GM12865 (cell line): ENCODE results near the gene TEDC2.

Experiments
- DNase-seq: peaks from one replicate; pipeline ENCODE4 v3.0.0; 2010; ENCODE audit warnings: low read depth
- H3K4me3 ChIP-seq: 2 replicates; pipeline ENCODE4 v1.5.1; 2011; ENCODE audit warnings: mild to moderate bottlenecking, low read depth, low read length, control low read depth
- CTCF ChIP-seq: IDR thresholded peaks from 2 replicates; pipeline ENCODE4 v1.5.1; 2011; ENCODE audit warnings: low read length, control low read depth, low read depth, inconsistent platforms; ENCODE audit not compliant: insufficient read depth; ENCODE audit errors: missing control alignments

TEDC2 gene

GRCh38 chr16:2470603-2471015, 10.7 kb downstream of the TEDC2 start:
- DNase-seq: no peak
- H3K4me3 ChIP-seq: no peak overlapping the region

GRCh38 chr16:2471016-2471652, 11.2 kb downstream of the TEDC2 start, which contains the start of gene NTN3:
TSS of gene NTN3 (plus strand) at chr16:2471297. CDS start at chr16:2471702, 405 bp downstream.
- TF ChIP-seq CTCF: no peak
- H3K4me3 ChIP-seq: no peak within 1 kb of the TSS
- DNase-seq: no peak

More at GRCh38 chr16:2470603-2471015, 10.7 kb downstream of the TEDC2 start:
- no peak for TF ChIP-seq CTCF

- DNase-seq: no peak
- no peak overlapping the region for H3K4me3 ChIP-seq
- no peak for TF ChIP-seq CTCF
Measured at GRCh38 chr16:2471653-2472487, 12.0 kb downstream of the TEDC2 start.

- H3K4me3 ChIP-seq: no peak overlapping the region
- TF ChIP-seq CTCF: no peak
- no peak for DNase-seq
Measured at GRCh38 chr16:2472488-2472864, 12.6 kb downstream of the TEDC2 start.

- no peak for TF ChIP-seq CTCF
- H3K4me3 ChIP-seq: no peak overlapping the region
- DNase-seq: no peak
Measured at GRCh38 chr16:2472885-2473445, 13.1 kb downstream of the TEDC2 start.

GRCh38 chr16:2473446-2473926, 13.6 kb downstream of the TEDC2 start:
- peak overlapping the region; percentile 29 for H3K4me3 ChIP-seq
- DNase-seq: no peak
- no peak for TF ChIP-seq CTCF
